Activated CD8-positive, alpha-beta memory T cell treated with anti-CD3 and anti-CD28 coated beads, Interleukin-2, amount 50 U/mL, for 48 hours (primary cell): ENCODE results near the gene NANP.

Source experiments
- DNase-seq: peaks from one replicate; pipeline ENCODE4 v3.0.0-alpha.2; 2020

NANP gene

DNA sequence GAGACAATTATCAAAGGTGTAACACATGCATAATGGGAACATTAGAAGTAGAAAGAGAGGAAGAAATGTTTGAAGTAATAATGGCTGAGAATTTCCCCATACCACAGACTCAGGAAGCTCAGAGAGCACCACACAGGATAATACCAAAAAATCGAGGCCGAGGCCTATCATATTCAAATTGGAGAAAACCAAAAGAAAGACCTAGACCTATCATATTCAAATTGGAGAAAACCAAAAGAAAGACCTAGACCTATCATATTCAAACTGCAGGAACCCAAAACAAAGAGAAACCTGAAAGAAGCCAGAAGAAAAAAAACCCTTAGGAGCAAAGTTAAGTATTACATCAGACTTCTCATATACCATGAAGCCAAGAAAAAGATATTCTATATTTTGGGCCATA lies 56.5 kb downstream of the NANP start:
- no peak for DNase-seq

DNA sequence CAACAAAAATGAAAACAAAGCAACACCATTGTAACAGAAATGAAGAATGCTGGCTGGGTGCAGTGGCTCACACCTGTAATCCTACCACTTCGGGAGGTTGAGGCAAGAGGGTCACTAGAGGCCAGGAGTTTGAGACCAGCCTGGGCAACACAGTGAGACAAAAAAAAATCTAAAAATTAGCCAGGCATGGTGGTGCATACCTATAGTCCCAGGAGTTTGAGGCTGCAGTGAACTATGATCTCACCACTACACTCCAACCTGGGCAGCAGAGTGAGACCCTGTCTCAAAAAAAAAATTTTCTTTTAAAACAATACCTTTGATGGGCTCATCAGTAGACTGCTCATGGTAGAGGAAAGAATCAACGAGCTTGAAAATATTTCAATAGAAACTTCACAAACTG lies 57.0 kb downstream of the NANP start:
- DNase-seq, result no peak

DNA sequence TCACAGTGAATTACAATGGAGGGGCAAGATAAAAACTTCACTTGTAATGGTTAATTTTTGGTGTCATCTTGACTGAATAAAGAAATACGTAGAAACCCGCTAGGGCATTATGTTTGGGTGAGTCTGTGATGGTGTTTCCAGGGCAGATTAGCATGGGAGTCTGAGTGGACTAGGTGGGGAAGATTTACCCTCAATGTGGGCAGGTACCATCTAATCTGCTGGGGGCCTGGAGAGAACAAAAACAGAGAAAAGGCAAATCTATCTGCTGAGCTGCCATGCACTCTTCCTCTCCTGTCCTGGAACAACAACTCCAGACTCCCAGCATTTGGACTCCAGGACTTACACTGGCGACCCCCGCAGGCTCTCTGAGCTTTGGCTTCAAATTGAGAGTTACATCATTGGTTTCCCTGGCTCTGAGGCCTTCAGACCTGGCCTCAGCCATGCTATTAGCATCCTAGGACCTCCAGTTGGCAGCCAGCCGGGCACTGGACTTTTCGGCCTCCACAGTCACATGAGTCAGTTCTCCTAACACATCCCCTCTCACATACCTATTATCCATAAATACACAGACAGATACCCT lies 58.1 kb downstream of the NANP start:
- DNase-seq, result peak; percentile 15

DNA sequence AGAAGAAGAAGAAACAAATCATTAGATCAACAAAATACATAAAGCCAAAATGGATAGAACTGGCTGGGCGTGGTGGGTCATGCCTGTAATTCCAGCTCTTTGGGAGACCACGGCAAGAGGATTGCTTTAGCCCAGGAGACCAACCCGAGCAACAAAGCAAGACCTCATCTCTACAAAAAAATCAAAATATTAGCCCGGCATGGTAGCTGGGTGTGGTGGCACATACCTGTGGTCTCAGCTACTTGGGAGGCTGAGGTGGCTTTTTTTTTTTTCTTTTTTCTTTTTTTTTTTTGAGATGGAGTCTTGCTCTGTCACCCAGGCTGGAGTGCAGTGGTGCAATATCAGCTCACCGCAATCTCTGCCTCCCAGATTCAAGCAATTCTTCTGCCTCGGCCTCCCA lies 59.9 kb downstream of the NANP start:
- no peak for DNase-seq

DNA sequence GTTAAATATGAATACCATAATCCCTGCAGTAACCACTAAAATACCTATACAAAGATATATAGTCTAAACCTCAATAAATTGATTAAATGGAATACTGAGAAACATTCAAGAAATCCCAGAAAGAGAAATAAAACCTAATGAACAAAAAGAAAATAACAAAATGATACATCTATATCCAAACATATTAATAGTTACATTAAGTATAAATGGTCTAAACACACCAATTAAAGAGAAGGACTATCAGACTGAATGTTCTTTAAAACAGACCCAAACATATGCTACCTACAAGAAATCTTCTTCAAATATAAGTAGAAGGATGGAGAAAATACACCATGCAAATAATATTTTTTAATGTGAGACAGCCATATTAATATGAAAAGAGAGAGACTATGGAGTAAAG lies 60.5 kb downstream of the NANP start:
- DNase-seq, result no peak
